Endothelial cell of hepatic sinusoid (primary cell): ENCODE results near the gene GRK6.

Experiments used
- in situ Hi-C: cut with HindIII; loops from 2 replicates; pipeline ENCODE4 v1.10.0; 2017; ENCODE audit warnings: low sequenced_read_pairs

The GRK6 gene

GRCh38 chr5:177448244-177448950 lies 21.9 kb downstream of the GRK6 start:
- in situ Hi-C loops: loop anchor here (5.0 to 25.0 kb wide), 3 partner anchors 41 to 336 kb away; partner anchors contain the start of genes F12 and FAM193B

- in situ Hi-C loops: loop anchor here (5.0 to 25.0 kb wide), 3 partner anchors 42 to 337 kb away; partner anchors contain the start of genes F12 and FAM193B
Observed at GRCh38 chr5:177449140-177450061, 22.9 kb downstream of the GRK6 start.

GRCh38 chr5:177450667-177451424 lies 24.4 kb downstream of the GRK6 start:
- in situ Hi-C loops: no loop called here

GRCh38 chr5:177452688-177453638 lies 26.5 kb downstream of the GRK6 start:
- in situ Hi-C loops: no loop called here

GRCh38 chr5:177453852-177454396 lies 27.4 kb downstream of the GRK6 start:
- in situ Hi-C loops: no loop called here

- in situ Hi-C loops: no loop called here
Observed at GRCh38 chr5:177454397-177455035, 28.0 kb downstream of the GRK6 start.

GRCh38 chr5:177455036-177455660 lies 28.7 kb downstream of the GRK6 start:
- in situ Hi-C loops: no loop called here

GRCh38 chr5:177455661-177456590 lies 29.4 kb downstream of the GRK6 start:
- in situ Hi-C loops: no loop called here

GRCh38 chr5:177456591-177456964 lies 30.1 kb downstream of the GRK6 start:
- in situ Hi-C loops: no loop called here

- in situ Hi-C loops: no loop called here
Observed at GRCh38 chr5:177456976-177457851, 30.7 kb downstream of the GRK6 start.

GRCh38 chr5:177457852-177458681 lies 31.6 kb downstream of the GRK6 start:
- in situ Hi-C loops: no loop called here

- in situ Hi-C loops: no loop called here
Observed at GRCh38 chr5:177458912-177459350, 32.5 kb downstream of the GRK6 start.

- in situ Hi-C loops: no loop called here
Observed at GRCh38 chr5:177459357-177459756, 32.9 kb downstream of the GRK6 start.

GRCh38 chr5:177459819-177460628 lies 33.5 kb downstream of the GRK6 start:
- in situ Hi-C loops: no loop called here
